ENCODE measurements around the gene MTHFD2L. TPM values are rescaled to one million over a fixed set of nuclear protein-coding genes. Genes with fewer than 3 reads are reported as not detected.
"Not testable (repeated sequence)": the region's sequence is repeated elsewhere in the genome, so short reads cannot be mapped to it uniquely, and the experiment has no call there.

The MTHFD2L gene
- total RNA-seq, 1 experiment from 2014 or later, result 16.9 TPM

DNA sequence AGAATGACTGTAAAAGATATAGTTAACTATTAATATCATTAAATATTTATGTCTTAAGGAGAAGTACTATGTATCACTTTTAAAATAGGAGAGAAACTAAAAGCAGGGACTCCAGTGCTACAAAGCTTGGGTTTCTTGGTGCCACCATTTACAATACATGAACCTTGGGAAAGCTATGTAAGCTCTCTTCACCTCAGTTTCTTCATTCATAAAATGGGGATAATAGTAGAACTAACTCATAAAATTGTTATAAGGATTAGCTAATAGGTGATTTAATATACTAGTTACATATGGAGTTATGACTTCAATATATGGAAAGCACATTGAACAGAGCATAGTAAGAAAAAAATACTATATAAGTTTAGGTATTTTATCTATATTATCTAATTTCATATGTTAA, 174.0 kb downstream of the MTHFD2L start:
- DNase-seq (ENCODE audit: low spot score), result no peak

DNA sequence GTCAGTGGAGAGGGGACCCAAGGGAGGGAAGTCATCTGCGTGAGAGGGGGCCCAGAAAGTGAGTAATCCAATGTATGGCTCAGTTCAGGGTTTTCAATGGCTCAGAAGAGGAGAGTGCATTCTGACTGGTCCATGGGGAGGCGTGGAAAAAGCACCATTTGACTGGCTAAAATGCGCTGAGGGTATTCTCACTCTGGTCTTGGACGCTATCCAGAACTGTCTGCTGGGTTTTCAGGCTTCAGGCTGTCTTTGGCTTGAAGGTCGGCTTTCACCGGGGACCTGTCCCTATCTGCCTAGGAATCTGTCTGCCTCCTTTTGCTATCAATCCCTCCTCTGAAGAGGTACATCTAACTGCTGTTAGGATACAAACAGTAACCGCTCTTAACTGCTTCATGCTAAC, 176.7 kb downstream of the MTHFD2L start:
- no peak for DNase-seq (ENCODE audit: low spot score)

- no peak for DNase-seq (ENCODE audit: low spot score)
Measured at GRCh38 chr4:74335341-74336021, 177.6 kb downstream of the MTHFD2L start.

DNA sequence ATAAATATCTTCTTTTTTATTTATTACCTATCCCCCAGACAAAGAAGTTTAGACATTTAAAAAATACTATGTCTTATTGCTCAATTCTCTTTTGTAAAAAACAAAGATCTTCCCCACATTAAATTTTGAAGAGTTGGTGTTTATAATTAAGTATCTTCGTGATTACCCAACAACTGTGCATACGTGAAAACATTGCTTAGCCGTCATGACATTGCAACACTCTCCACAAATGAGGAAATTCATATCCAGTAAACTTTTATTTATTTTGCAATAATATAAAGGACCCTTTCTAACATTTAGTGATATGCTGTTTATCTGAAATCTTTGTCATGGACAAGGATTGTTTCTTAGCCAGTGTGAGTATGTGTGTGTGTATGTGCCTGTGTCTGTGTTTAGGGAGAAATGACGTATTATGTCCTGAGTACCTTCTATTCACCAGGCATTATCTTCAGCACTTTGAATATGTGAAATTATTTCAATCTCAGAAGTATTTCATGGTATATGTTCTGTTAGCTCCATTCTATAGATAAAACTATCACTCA, 180.9 kb downstream of the MTHFD2L start:
- DNase-seq (ENCODE audit: low spot score), result no peak

GRCh38 chr4:74339501-74339900, 181.6 kb downstream of the MTHFD2L start:
- DNase-seq (ENCODE audit: low spot score), result no peak

DNA sequence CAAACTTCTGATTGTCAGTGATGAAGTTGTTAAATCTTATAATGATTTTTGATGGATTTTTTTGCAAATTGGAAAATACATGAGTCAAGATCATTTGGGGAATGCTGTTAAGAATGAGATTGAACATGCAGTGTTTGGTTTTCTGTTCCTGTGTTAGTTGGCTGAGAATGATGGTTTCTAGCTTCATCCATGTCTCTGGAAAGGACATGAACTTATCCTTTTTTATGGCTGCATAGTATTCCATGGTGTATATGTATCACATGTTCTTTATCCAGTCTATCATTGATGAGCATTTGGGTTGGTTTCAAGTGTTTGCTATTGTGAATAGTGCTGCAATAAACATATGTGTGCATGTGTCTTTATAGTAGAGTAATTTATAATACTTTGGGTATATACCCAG, 182.5 kb downstream of the MTHFD2L start:
- not testable (repeated sequence) for DNase-seq (ENCODE audit: low spot score)

DNA sequence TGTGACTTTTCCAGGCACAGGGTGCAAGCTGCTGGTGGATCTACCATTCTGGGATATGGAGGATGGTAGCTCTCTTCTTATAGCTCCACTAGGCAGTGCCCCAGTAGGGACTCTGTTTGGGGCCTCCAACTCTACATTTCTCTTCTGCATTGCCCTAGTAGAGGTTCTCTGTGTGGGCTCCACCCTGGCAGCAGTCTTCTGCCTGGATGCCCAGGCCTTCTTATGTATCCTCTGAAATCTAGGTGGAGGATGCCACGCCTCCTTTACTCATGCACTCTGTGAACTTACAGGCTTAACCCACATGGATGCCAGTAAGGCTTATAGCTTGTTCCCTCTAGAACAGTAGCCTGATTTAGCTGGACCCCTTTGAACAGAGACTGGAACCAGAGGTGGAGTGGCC, 186.1 kb downstream of the MTHFD2L start:
- no peak for DNase-seq (ENCODE audit: low spot score)

Other genes with a start within 250 kb of the MTHFD2L start
- not detected in 2 replicates for gene PF4, start 176.1 kb upstream of the MTHFD2L start, total RNA-seq (2014; rRNA removed; shearing (Covaris generic))
- gene PPBP, start 169.9 kb upstream of the MTHFD2L start, total RNA-seq (2014; rRNA removed; shearing (Covaris generic)), result not detected in 2 replicates
- gene CXCL5, start 159.4 kb upstream of the MTHFD2L start, total RNA-seq (2014; rRNA removed; shearing (Covaris generic)), result not detected in 2 replicates
- 0.53 and 3.8 TPM in 2 replicates for gene CXCL3, start 119.4 kb upstream of the MTHFD2L start, total RNA-seq (2014; rRNA removed; shearing (Covaris generic))
- gene CXCL2, start 58.9 kb upstream of the MTHFD2L start, total RNA-seq (2014; rRNA removed; shearing (Covaris generic)), result 3.3 and 6.9 TPM in 2 replicates
- 1.4 and 1.7 TPM in 2 replicates for gene EPGN, start 150.4 kb downstream of the MTHFD2L start, total RNA-seq (2014; rRNA removed; shearing (Covaris generic))
- gene EREG, start 207.0 kb downstream of the MTHFD2L start, total RNA-seq (2014; rRNA removed; shearing (Covaris generic)), result not detected in 2 replicates